ENCODE measurements around the gene HYDIN. TPM values are rescaled to one million over a fixed set of nuclear protein-coding genes. Genes with fewer than 3 reads are reported as not detected.
"Not testable (repeated sequence)": the region's sequence is repeated elsewhere in the genome, so short reads cannot be mapped to it uniquely, and the experiment has no call there.

Gene HYDIN
- total RNA-seq, 1 donor from 2014 or later: 0.51 TPM

GRCh38 chr16:71023851-71024439 lies 206.6 kb downstream of the HYDIN start:
- ATAC-seq: peak; percentile 67
- DNase-seq (ENCODE audit: missing footprints); intact Hi-C loops (cut with DNase I): not testable (repeated sequence)

- ATAC-seq; DNase-seq (ENCODE audit: missing footprints); intact Hi-C loops (cut with DNase I): not testable (repeated sequence)
Observed at GRCh38 chr16:71021961-71022537, 208.5 kb downstream of the HYDIN start.

- intact Hi-C loops (cut with DNase I); DNase-seq (ENCODE audit: missing footprints); ATAC-seq: not testable (repeated sequence)
Observed at GRCh38 chr16:71019067-71019682, 211.3 kb downstream of the HYDIN start.

GRCh38 chr16:71015419-71015818 lies 215.1 kb downstream of the HYDIN start:
- DNase-seq (ENCODE audit: missing footprints); intact Hi-C loops (cut with DNase I); ATAC-seq: not testable (repeated sequence)

GRCh38 chr16:71009440-71010223 lies 220.9 kb downstream of the HYDIN start:
- DNase-seq (ENCODE audit: missing footprints); intact Hi-C loops (cut with DNase I); ATAC-seq: not testable (repeated sequence)

- intact Hi-C loops (cut with DNase I); ATAC-seq; DNase-seq (ENCODE audit: missing footprints): not testable (repeated sequence)
Observed at GRCh38 chr16:71006516-71006915, 224.0 kb downstream of the HYDIN start.

- DNase-seq (ENCODE audit: missing footprints); ATAC-seq; intact Hi-C loops (cut with DNase I): not testable (repeated sequence)
Observed at GRCh38 chr16:70999735-71000134, 230.8 kb downstream of the HYDIN start.

- intact Hi-C loops (cut with DNase I); DNase-seq (ENCODE audit: missing footprints); ATAC-seq: not testable (repeated sequence)
Observed at GRCh38 chr16:70995799-70996198, 234.7 kb downstream of the HYDIN start.

GRCh38 chr16:70992511-70992910 lies 238.0 kb downstream of the HYDIN start:
- ATAC-seq; intact Hi-C loops (cut with DNase I): not testable (repeated sequence)

GRCh38 chr16:70987019-70987715 lies 243.4 kb downstream of the HYDIN start:
- intact Hi-C loops (cut with DNase I): not testable (repeated sequence)

More at GRCh38 chr16:70992511-70992910, 238.0 kb downstream of the HYDIN start:
- DNase-seq (ENCODE audit: missing footprints): not testable (repeated sequence)

GRCh38 chr16:70984675-70985074 lies 245.8 kb downstream of the HYDIN start:
- ATAC-seq; DNase-seq (ENCODE audit: missing footprints); intact Hi-C loops (cut with DNase I): not testable (repeated sequence)

More at GRCh38 chr16:70987019-70987715, 243.4 kb downstream of the HYDIN start:
- not testable (repeated sequence) for ATAC-seq; DNase-seq (ENCODE audit: missing footprints)

GRCh38 chr16:70968332-70968731 lies 262.2 kb downstream of the HYDIN start:
- intact Hi-C loops (cut with DNase I); DNase-seq (ENCODE audit: missing footprints); ATAC-seq: not testable (repeated sequence)

- DNase-seq (ENCODE audit: missing footprints); ATAC-seq; intact Hi-C loops (cut with DNase I): not testable (repeated sequence)
Observed at GRCh38 chr16:70960169-70960568, 270.4 kb downstream of the HYDIN start.

- ATAC-seq; DNase-seq (ENCODE audit: missing footprints); intact Hi-C loops (cut with DNase I): not testable (repeated sequence)
Observed at GRCh38 chr16:70954922-70955321, 275.6 kb downstream of the HYDIN start.

GRCh38 chr16:70953824-70954223 lies 276.7 kb downstream of the HYDIN start:
- intact Hi-C loops (cut with DNase I); DNase-seq (ENCODE audit: missing footprints); ATAC-seq: not testable (repeated sequence)

GRCh38 chr16:70943551-70943950 lies 287.0 kb downstream of the HYDIN start:
- DNase-seq (ENCODE audit: missing footprints); ATAC-seq; intact Hi-C loops (cut with DNase I): not testable (repeated sequence)

- DNase-seq (ENCODE audit: missing footprints); ATAC-seq; intact Hi-C loops (cut with DNase I): not testable (repeated sequence)
Observed at GRCh38 chr16:70939690-70940359, 290.7 kb downstream of the HYDIN start.
